Mucosa of gallbladder (tissue), 1 donor: ENCODE data around the gene CDHR2. TPM values are rescaled to one million over a fixed set of nuclear protein-coding genes. Genes with fewer than 3 reads are reported as not detected.
"Not testable (repeated sequence)": the region's sequence is repeated elsewhere in the genome, so short reads cannot be mapped to it uniquely, and the experiment has no call there.

Experiments used
- DNase-seq: peaks from one replicate; pipeline ENCODE4 v3.0.0-alpha.2; 2020; ENCODE audit warnings: low spot score
- total RNA-seq: library from RNA; stranded (reverse); gene quantifications from one replicate; pipeline ENCODE4 v1.2.1, GENCODE V29; 2021
- donor health status: DM: no; HTN: no; CAD: no.

CDHR2 gene
- total RNA-seq, 1 donor from 2014 or later, result 65.7 TPM

- no peak for DNase-seq
These were observed 8.2 kb upstream of the CDHR2 start for GRCh38 chr5:176540956-176541337.

- no peak for DNase-seq
These were observed 7.6 kb upstream of the CDHR2 start for GRCh38 chr5:176541338-176542134.

- no peak for DNase-seq
These were observed 7.0 kb upstream of the CDHR2 start for GRCh38 chr5:176542135-176542595.

GRCh38 chr5:176542596-176543427 is 6.3 kb upstream of the CDHR2 start:
- DNase-seq, result no peak

- DNase-seq, result peak; percentile 76
These were observed 5.5 kb upstream of the CDHR2 start for GRCh38 chr5:176543428-176544182.

GRCh38 chr5:176545388-176545736 is 3.8 kb upstream of the CDHR2 start:
- DNase-seq, result no peak

- DNase-seq, result peak; percentile 73
These were observed 3.2 kb upstream of the CDHR2 start for GRCh38 chr5:176545737-176546509.

- DNase-seq, result no peak
These were observed 1.3 kb upstream of the CDHR2 start for GRCh38 chr5:176547802-176548201.

- DNase-seq, result no peak
These were observed 729 bp downstream of the CDHR2 start for GRCh38 chr5:176549871-176550270.

- DNase-seq, result no peak
These were observed 1.2 kb downstream of the CDHR2 start for GRCh38 chr5:176550275-176550831.

- DNase-seq, result not testable (repeated sequence)
These were observed 1.8 kb downstream of the CDHR2 start for GRCh38 chr5:176550937-176551336.

GRCh38 chr5:176552332-176552869 is 3.3 kb downstream of the CDHR2 start:
- no peak for DNase-seq

- DNase-seq, result peak; percentile 56
These were observed 4.3 kb downstream of the CDHR2 start for GRCh38 chr5:176553260-176554085.

- no peak for DNase-seq
These were observed 8.7 kb downstream of the CDHR2 start for GRCh38 chr5:176557846-176558245.

- DNase-seq, result no peak
These were observed 10.5 kb downstream of the CDHR2 start for GRCh38 chr5:176559683-176560082.

- no peak for DNase-seq
These were observed 11.2 kb downstream of the CDHR2 start for GRCh38 chr5:176560364-176560763.

GRCh38 chr5:176561259-176561658 is 12.1 kb downstream of the CDHR2 start:
- DNase-seq, result no peak

GRCh38 chr5:176562189-176562588 is 13.0 kb downstream of the CDHR2 start:
- no peak for DNase-seq

- DNase-seq, result no peak
These were observed 14.9 kb downstream of the CDHR2 start for GRCh38 chr5:176564002-176564401.

GRCh38 chr5:176565760-176566288 is 16.7 kb downstream of the CDHR2 start:
- DNase-seq, result no peak
